Measurements from ENCODE around the gene PHC2.

DNA sequence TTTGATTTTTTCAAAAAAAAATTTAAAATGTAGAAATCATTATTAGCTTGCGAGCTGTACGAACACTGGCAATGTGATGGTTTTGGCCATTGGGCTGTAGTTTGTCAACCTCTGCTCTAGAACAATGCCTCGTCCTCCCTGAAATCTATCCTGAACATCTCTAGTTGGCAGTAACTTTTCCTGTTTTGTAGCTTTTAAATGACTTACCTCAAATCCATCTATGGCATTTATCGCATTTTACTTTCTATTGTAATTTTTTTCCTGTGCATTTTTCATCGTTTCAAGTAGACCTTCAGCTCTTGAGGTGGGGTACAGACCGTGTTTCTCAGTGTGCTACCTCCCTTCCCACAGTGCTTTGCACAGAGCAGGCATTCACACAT is 79.6 kb downstream of the PHC2 start:
- TF ChIP-seq SP1 (IDR thresholded peaks at IDR 0.05; ENCODE audit: low read depth) (no peak), RAD21 (IDR thresholded peaks at IDR 0.05; ENCODE audit: low read depth) (no peak), EZH2 (IDR thresholded peaks at IDR 0.05) (no peak), POLR2A (IDR thresholded peaks at IDR 0.05; ENCODE audit: borderline replicate concordance, extremely low read depth, insufficient read depth, insufficient read length) (no peak), POLR2AphosphoS5 (IDR thresholded peaks at IDR 0.05; ENCODE audit: low read depth, low read length) (no peak), EZH2phosphoT487 (IDR thresholded peaks at IDR 0.05; ENCODE audit: borderline replicate concordance) (no peak), FOSL1 (IDR thresholded peaks at IDR 0.05; ENCODE audit: low read depth) (no peak), TCF7L2 (IDR thresholded peaks at IDR 0.05; ENCODE audit: borderline replicate concordance, extremely low read depth, insufficient read depth, insufficient read length) (no peak)
- TF ChIP-seq, protein P1, sequence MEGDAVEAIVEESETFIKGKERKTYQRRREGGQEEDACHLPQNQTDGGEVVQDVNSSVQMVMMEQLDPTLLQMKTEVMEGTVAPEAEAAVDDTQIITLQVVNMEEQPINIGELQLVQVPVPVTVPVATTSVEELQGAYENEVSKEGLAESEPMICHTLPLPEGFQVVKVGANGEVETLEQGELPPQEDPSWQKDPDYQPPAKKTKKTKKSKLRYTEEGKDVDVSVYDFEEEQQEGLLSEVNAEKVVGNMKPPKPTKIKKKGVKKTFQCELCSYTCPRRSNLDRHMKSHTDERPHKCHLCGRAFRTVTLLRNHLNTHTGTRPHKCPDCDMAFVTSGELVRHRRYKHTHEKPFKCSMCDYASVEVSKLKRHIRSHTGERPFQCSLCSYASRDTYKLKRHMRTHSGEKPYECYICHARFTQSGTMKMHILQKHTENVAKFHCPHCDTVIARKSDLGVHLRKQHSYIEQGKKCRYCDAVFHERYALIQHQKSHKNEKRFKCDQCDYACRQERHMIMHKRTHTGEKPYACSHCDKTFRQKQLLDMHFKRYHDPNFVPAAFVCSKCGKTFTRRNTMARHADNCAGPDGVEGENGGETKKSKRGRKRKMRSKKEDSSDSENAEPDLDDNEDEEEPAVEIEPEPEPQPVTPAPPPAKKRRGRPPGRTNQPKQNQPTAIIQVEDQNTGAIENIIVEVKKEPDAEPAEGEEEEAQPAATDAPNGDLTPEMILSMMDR (IDR thresholded peaks at IDR 0.05 in 2 of 3, conservative IDR thresholded peaks at IDR 0.05 in 1 of 3; ENCODE audit: borderline replicate concordance in 1 of 3, insufficient read depth in 1 of 3, low read depth in 2 of 3, low read length in 2 of 3) = no peak
- TF ChIP-seq, protein P2, sequence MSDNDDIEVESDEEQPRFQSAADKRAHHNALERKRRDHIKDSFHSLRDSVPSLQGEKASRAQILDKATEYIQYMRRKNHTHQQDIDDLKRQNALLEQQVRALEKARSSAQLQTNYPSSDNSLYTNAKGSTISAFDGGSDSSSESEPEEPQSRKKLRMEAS (IDR thresholded peaks at IDR 0.05) = no peak
- TF ChIP-seq, protein P3, sequence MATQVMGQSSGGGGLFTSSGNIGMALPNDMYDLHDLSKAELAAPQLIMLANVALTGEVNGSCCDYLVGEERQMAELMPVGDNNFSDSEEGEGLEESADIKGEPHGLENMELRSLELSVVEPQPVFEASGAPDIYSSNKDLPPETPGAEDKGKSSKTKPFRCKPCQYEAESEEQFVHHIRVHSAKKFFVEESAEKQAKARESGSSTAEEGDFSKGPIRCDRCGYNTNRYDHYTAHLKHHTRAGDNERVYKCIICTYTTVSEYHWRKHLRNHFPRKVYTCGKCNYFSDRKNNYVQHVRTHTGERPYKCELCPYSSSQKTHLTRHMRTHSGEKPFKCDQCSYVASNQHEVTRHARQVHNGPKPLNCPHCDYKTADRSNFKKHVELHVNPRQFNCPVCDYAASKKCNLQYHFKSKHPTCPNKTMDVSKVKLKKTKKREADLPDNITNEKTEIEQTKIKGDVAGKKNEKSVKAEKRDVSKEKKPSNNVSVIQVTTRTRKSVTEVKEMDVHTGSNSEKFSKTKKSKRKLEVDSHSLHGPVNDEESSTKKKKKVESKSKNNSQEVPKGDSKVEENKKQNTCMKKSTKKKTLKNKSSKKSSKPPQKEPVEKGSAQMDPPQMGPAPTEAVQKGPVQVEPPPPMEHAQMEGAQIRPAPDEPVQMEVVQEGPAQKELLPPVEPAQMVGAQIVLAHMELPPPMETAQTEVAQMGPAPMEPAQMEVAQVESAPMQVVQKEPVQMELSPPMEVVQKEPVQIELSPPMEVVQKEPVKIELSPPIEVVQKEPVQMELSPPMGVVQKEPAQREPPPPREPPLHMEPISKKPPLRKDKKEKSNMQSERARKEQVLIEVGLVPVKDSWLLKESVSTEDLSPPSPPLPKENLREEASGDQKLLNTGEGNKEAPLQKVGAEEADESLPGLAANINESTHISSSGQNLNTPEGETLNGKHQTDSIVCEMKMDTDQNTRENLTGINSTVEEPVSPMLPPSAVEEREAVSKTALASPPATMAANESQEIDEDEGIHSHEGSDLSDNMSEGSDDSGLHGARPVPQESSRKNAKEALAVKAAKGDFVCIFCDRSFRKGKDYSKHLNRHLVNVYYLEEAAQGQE (IDR thresholded peaks at IDR 0.05; ENCODE audit: low read depth) = no peak

Data from HCT116 (cell line).